Smooth muscle cell (in vitro differentiated cells): ENCODE data around the gene PANX2. TPM values are rescaled to one million over a fixed set of nuclear protein-coding genes. Genes with fewer than 3 reads are reported as not detected.
"Not testable (repeated sequence)": the region's sequence is repeated elsewhere in the genome, so short reads cannot be mapped to it uniquely, and the experiment has no call there.

Experiments used
- DNase-seq: peaks from one replicate; lab custom pipeline; 2025; ENCODE audit not compliant: unreplicated experiment; lab: John Stamatoyannopoulos, UW
- H2AFZ ChIP-seq: fragments of 200-600 bp; sonication (generic); 2 replicates; pipeline ENCODE4 v1.6.0; 2016; ENCODE audit warnings: antibody characterized with exemption, low read depth, mild to moderate bottlenecking
- H3F3A ChIP-seq: fragments of 200-600 bp; sonication (generic); 2 replicates; pipeline ENCODE4 v1.6.0; 2017; ENCODE audit warnings: antibody characterized with exemption, low read depth
- H3K27ac ChIP-seq: fragments of 200-600 bp; sonication (generic); 2 replicates; pipeline ENCODE4 v1.5.1; 2016; ENCODE audit warnings: low read depth, mild to moderate bottlenecking
- H3K27me3 ChIP-seq: fragments of 200-600 bp; sonication (generic); 2 replicates; pipeline ENCODE4 v1.6.1; 2016; ENCODE audit warnings: low read depth, mild to moderate bottlenecking
- H3K36me3 ChIP-seq: fragments of 200-600 bp; sonication (generic); 2 replicates; pipeline ENCODE4 v1.5.1; 2016; ENCODE audit warnings: low read depth
- H3K4me1 ChIP-seq: fragments of 200-600 bp; sonication (generic); 2 replicates; pipeline ENCODE4 v1.5.1; 2016; ENCODE audit warnings: low read depth
- H3K4me2 ChIP-seq: fragments of 200-600 bp; sonication (generic); 2 replicates; pipeline ENCODE4 v1.6.0; 2016; ENCODE audit warnings: mild to moderate bottlenecking
- H3K4me3 ChIP-seq: fragments of 200-600 bp; sonication (generic); 2 replicates; pipeline ENCODE4 v1.5.1; 2016; ENCODE audit warnings: mild to moderate bottlenecking
- H3K79me2 ChIP-seq: fragments of 200-600 bp; sonication (generic); 2 replicates; pipeline ENCODE4 v1.6.0; 2016; ENCODE audit warnings: low read depth, mild to moderate bottlenecking
- H3K9ac ChIP-seq: fragments of 200-600 bp; sonication (generic); 2 replicates; pipeline ENCODE4 v1.6.0; 2016; ENCODE audit warnings: low read depth
- H3K9me3 ChIP-seq: fragments of 200-600 bp; sonication (generic); replicated peaks from 2 replicates; pipeline ENCODE4 v1.5.1; 2016; ENCODE audit warnings: low read depth
- H4K20me1 ChIP-seq: fragments of 200-600 bp; sonication (generic); 2 replicates; pipeline ENCODE4 v1.6.0; 2016; ENCODE audit warnings: low read depth
- CTCF ChIP-seq: fragments of 200-600 bp; sonication (generic); IDR thresholded peaks from 2 replicates; pipeline ENCODE4 v1.5.1; 2017; ENCODE audit warnings: borderline replicate concordance, mild to moderate bottlenecking, antibody characterized with exemption; ENCODE audit not compliant: insufficient read depth, poor library complexity, severe bottlenecking
- WGBS: methylation state at CpG from one replicate; pipeline ENCODE4 v1.1.7; 2016; ENCODE audit warnings: low lambda C conversion rate; 5-methylcytosine and 5-hydroxymethylcytosine counted together
- polyA plus RNA-seq: library from polyadenylated mRNA; unstranded; fragments of >200 nt; fragmentation: Nextera tagmentation; extraction: Ambion mirVana; gene quantifications from 2 replicates; pipeline ENCODE4 v1.2.1, GENCODE V29; 2016
- total RNA-seq: library from RNA; depleted of rRNA; stranded (reverse); fragments of >200 nt; gene quantifications from 2 replicates; pipeline ENCODE4 v1.2.3, GENCODE V29; 2014

Gene PANX2
- total and polyA plus RNA-seq, 2 experiments from 2014 or later: 2.9 to 5.1 TPM

GRCh38 chr22:50136581-50137015 is 33.9 kb upstream of the PANX2 start:
- Histone ChIP-seq H3K4me2 (no peak overlapping the region), H3K27ac (no peak overlapping the region), H3K4me1 (no peaks in the 10 kb centered on the region), H3K27me3 (no peaks in the 10 kb centered on the region), H3K9ac (no peak overlapping the region), H3K79me2 (no peaks in the 10 kb centered on the region), H3K36me3 (no peaks in the 10 kb centered on the region), H2AFZ (no peak overlapping the region), H3K9me3 (no peaks in the 10 kb centered on the region), H4K20me1 (no peaks in the 10 kb centered on the region), H3K4me3 (no peak overlapping the region), H3F3A (no peaks in the 10 kb centered on the region)
- TF ChIP-seq CTCF: no peak
- no peak for DNase-seq
- 54% methylated on average over 5 of the region's 5 CpGs for WGBS

GRCh38 chr22:50137277-50137676 is 33.3 kb upstream of the PANX2 start:
- WGBS: 96% methylated on average over 9 of the region's 9 CpGs
- H3K9me3 ChIP-seq, H2AFZ ChIP-seq, H3K27ac ChIP-seq, H3K79me2 ChIP-seq, H3K4me3 ChIP-seq, DNase-seq, H4K20me1 ChIP-seq, H3K36me3 ChIP-seq, H3K4me1 ChIP-seq, H3F3A ChIP-seq, H3K9ac ChIP-seq, H3K4me2 ChIP-seq, H3K27me3 ChIP-seq: not testable (repeated sequence)

GRCh38 chr22:50138041-50138440 is 32.5 kb upstream of the PANX2 start:
- Histone ChIP-seq H3K9ac (no peak overlapping the region), H3F3A (no peaks in the 10 kb centered on the region), H3K27ac (no peak overlapping the region), H3K27me3 (no peaks in the 10 kb centered on the region), H3K36me3 (no peaks in the 10 kb centered on the region), H4K20me1 (no peaks in the 10 kb centered on the region), H3K9me3 (no peaks in the 10 kb centered on the region), H3K79me2 (no peaks in the 10 kb centered on the region), H3K4me3 (no peak overlapping the region), H3K4me2 (no peak overlapping the region), H3K4me1 (no peaks in the 10 kb centered on the region), H2AFZ (no peak overlapping the region)
- WGBS: 94% methylated on average over 4 of the region's 4 CpGs
- TF ChIP-seq CTCF: no peak
- DNase-seq: no peak

- no peaks in the 10 kb centered on the region for H4K20me1 ChIP-seq
- H3K4me2 ChIP-seq: no peak overlapping the region
- no peak for TF ChIP-seq CTCF
- H3K36me3 ChIP-seq: no peaks in the 10 kb centered on the region
- H3F3A ChIP-seq: peaks cover 4% of the 10 kb centered on the region
- no peak overlapping the region for H2AFZ ChIP-seq
- no peak for DNase-seq
- no peak overlapping the region for H3K9ac ChIP-seq
- 90% methylated on average over 9 of the region's 9 CpGs for WGBS
- H3K79me2 ChIP-seq: no peaks in the 10 kb centered on the region
- H3K27ac ChIP-seq: no peak overlapping the region
- no peak overlapping the region for H3K4me3 ChIP-seq
- no peaks in the 10 kb centered on the region for H3K4me1 ChIP-seq
- H3K9me3 ChIP-seq: no peaks in the 10 kb centered on the region
- H3K27me3 ChIP-seq: no peaks in the 10 kb centered on the region
These were observed 31.5 kb upstream of the PANX2 start for GRCh38 chr22:50138988-50139387.
